ENCODE data around the gene ADGRA3. TPM values are rescaled to one million over a fixed set of nuclear protein-coding genes. Genes with fewer than 3 reads are reported as not detected.

Gene ADGRA3
- total RNA-seq, 4 donors from 2014 or later = 19.6 to 58.2 (median 35.1) TPM

- Histone ChIP-seq H3K27me3 (no peaks in the 10 kb centered on the region), H3K4me3 (no peak overlapping the region), H3K4me1 (no peaks in the 10 kb centered on the region), H3K36me3 (peaks cover 0 to 9% (median 0%) of the 10 kb centered on the region in 3 donors), H3K27ac (no peak overlapping the region), H3K9me3 (no peaks in the 10 kb centered on the region)
- no peak for DNase-seq
- TF ChIP-seq POLR2A (IDR thresholded peaks at IDR 0.05) (no peak), CTCF (IDR thresholded peaks at IDR 0.05) (no peak)
Observed at GRCh38 chr4:22417408-22417807, 98.5 kb downstream of the ADGRA3 start.

- no peak overlapping the region for H3K27ac ChIP-seq
Observed at GRCh38 chr4:22416403-22416802, 99.5 kb downstream of the ADGRA3 start.

GRCh38 chr4:22414833-22415232, 101.0 kb downstream of the ADGRA3 start:
- no peaks in the 10 kb centered on the region for H3K27me3 ChIP-seq
- no peak for DNase-seq
- no peaks in the 10 kb centered on the region for H3K9me3 ChIP-seq
- no peak overlapping the region for H3K27ac ChIP-seq
- peaks cover 0 to 8% (median 0%) of the 10 kb centered on the region in 3 donors for H3K36me3 ChIP-seq
- H3K4me1 ChIP-seq = no peaks in the 10 kb centered on the region
- TF ChIP-seq POLR2A (IDR thresholded peaks at IDR 0.05) = no peak
- no peak for TF ChIP-seq CTCF (IDR thresholded peaks at IDR 0.05)
- no peak overlapping the region for H3K4me3 ChIP-seq

More at GRCh38 chr4:22416403-22416802, 99.5 kb downstream of the ADGRA3 start:
- no peak for DNase-seq
- H3K4me3 ChIP-seq = no peak overlapping the region
- H3K4me1 ChIP-seq = no peaks in the 10 kb centered on the region
- no peaks in the 10 kb centered on the region for H3K9me3 ChIP-seq
- peaks cover 0 to 13% (median 0%) of the 10 kb centered on the region in 3 donors for H3K36me3 ChIP-seq
- no peak for TF ChIP-seq CTCF (IDR thresholded peaks at IDR 0.05)
- no peak for TF ChIP-seq POLR2A (IDR thresholded peaks at IDR 0.05)
- H3K27me3 ChIP-seq = no peaks in the 10 kb centered on the region

GRCh38 chr4:22413471-22413870, 102.4 kb downstream of the ADGRA3 start:
- TF ChIP-seq CTCF (IDR thresholded peaks at IDR 0.05) (no peak), POLR2A (IDR thresholded peaks at IDR 0.05) (no peak)
- Histone ChIP-seq H3K27me3 (no peaks in the 10 kb centered on the region), H3K27ac (no peak overlapping the region), H3K36me3 (peaks cover 0 to 8% (median 0%) of the 10 kb centered on the region in 3 donors), H3K4me1 (no peaks in the 10 kb centered on the region), H3K9me3 (no peaks in the 10 kb centered on the region), H3K4me3 (no peak overlapping the region)
- no peak for DNase-seq

- Histone ChIP-seq H3K4me3 (no peak overlapping the region), H3K27ac (no peak overlapping the region), H3K36me3 (peaks cover 0 to 8% (median 0%) of the 10 kb centered on the region in 3 donors), H3K4me1 (no peaks in the 10 kb centered on the region), H3K9me3 (no peaks in the 10 kb centered on the region), H3K27me3 (no peaks in the 10 kb centered on the region)
- TF ChIP-seq POLR2A (IDR thresholded peaks at IDR 0.05) (no peak), CTCF (IDR thresholded peaks at IDR 0.05) (no peak)
- no peak for DNase-seq
Observed at GRCh38 chr4:22412013-22412412, 103.9 kb downstream of the ADGRA3 start.
